Activated naive CD4-positive, alpha-beta T cell (primary cell): Measurements from ENCODE around the gene CACNG6.
"Not testable (repeated sequence)": the region's sequence is repeated elsewhere in the genome, so short reads cannot be mapped to it uniquely, and the experiment has no call there.

Source experiments
- DNase-seq, 4 experiments: peaks; one replicate each; lab custom pipeline; 2025; lab: John Stamatoyannopoulos, UW

The CACNG6 gene

GRCh38 chr19:54002495-54003315 is 11.3 kb downstream of the CACNG6 start:
- no peak for DNase-seq

DNA sequence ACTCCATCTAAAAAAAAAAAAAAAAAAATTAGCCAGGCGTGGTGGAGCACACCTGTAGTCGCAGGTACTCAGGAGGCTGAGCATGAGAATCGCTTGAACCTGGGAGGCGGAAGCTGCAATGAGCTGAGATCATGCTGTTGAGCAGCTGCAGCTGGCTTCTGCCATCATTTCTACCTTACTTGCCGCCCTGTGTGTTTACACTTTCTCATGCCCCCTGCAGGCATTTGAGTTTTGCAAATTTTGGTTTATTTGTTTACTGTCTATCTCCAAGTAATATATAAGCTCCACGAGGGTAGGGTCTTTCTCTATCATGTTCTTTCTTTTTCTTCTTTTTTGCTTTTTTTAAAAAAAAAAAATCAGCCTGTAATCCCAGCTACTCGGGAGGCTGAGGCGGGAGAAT is 18.0 kb downstream of the CACNG6 start:
- DNase-seq, result no peak

DNA sequence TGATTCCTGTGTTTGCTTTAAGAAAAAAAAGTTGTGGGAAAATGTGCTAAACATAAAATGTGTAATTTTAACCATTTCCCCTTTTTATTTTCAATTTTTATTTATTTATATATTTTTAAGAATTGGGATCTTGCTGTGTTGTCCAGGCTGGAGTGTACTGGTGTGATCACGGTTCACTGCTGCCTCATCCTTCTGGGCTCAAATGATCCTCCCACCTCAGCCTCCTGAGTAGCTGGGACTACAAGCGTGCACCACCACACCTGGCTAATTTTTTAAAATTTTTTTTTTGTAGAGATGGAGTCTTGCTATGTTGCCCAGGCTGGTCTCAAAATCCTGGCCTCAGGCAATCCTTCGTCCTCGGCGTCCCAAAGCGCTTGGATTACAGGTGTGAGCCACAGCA is 19.0 kb downstream of the CACNG6 start:
- no peak for DNase-seq

GRCh38 chr19:54011507-54012211 is 20.2 kb downstream of the CACNG6 start:
- DNase-seq, result no peak

DNA sequence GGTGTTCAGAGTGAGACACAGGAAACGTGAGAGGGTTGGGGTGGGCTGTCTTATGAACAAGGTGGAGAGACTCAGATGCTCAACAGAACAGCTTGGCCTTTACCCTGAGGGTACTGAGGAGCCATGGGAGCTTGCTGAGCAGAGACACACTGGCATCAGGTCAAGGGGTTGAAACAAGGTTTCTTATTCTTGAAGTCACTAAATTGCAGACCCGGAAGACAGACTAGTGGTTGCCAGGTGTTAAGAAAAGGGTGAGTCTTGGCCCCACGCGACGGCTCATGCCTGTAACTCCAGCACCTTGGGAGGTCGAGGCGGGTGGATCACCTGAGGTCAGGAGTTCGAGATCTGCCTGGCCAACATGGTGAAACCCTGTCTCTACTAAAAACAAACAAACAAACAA is 22.4 kb downstream of the CACNG6 start:
- DNase-seq, result no peak

DNA sequence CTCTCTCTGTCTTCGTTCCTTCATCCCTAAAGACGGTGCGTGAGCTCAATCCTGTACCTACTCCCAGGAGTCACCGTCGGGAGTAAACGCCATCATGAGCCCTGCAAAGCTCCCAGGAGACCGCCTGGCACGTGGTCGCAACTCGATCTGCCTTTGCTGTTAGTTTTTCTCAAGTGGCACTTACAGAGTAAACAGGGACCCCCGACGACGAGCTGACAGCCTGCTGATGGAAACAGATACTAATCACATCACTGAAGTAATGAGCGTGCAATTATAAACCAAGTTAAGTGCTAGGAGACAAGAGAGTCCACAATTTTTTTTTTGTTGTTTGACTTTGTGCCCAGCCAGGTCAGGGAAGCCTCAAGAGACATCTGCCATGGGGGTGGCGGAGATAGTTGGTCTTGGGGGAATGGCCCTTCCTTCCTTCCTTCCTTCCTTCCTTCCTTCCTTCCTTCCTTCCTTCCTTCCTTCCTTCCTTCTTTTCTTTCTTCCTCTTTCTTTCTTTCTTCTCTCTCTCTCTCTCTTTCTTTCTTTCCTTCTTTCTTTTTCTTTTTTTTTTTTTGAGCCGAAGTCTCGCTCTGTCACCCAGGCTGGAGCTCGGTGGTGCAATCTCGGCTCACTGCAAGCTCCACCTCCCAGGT is 23.6 kb downstream of the CACNG6 start:
- DNase-seq, result no peak

DNA sequence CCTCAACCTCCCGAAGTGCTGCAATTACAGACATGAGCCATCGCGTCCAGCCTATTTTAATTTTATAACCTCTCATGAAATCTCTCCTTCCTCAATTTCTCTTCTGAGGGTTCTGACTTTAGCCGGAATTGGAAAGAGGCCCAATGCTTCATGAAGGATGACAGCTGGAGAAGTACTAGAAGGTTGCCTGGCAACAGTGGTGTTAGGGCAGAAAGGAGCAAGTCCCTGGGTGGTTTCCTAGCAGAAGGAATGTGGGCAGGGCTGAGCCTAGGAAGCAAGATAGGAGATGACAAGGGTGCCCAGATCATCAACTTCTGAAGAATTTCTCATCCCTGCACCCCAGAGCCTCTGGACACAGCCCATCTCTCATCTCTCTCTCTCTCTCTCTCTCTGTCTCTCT is 25.8 kb downstream of the CACNG6 start:
- no peak for DNase-seq

- no peak for DNase-seq
Observed at GRCh38 chr19:54021363-54021762, 29.9 kb downstream of the CACNG6 start.

GRCh38 chr19:54021932-54022331 is 30.5 kb downstream of the CACNG6 start:
- DNase-seq, result no peak

DNA sequence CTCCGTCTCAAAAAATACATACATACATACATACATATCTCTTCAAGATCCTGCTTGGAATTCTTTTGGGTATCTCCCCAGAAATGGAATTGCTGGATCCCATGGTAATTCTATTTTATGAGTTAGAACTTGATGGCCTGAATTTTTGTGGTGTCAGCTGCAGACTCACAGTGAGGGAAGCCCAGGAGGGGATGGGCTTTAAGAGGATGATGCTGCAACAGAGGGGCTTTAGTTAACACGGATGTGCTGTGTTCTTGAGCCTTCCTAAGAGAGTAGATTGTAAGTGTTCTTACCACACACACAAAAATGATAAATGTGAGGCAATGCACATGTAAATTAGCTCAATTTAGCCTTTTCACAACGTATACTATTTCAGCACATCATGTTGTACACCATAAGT is 31.8 kb downstream of the CACNG6 start:
- no peak for DNase-seq

DNA sequence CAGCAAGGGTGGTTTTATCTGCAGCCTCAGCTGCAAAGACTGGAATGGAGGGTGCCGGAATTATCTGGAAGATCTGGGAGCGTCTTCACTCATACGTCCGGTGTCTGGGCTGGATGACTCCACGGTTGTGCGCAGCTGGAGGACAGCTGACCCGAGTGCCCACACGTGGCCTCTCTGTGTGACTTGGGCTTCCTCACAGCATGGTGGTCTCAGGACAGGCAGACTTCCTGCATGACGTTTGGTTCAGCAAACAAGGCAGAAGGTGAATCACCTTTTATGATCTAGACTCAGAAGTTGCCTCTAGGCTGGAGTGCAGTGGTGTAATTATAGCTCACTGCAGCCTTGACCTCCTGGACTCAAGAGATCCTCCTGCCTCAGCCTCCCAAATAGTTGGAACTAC is 33.2 kb downstream of the CACNG6 start:
- no peak for DNase-seq

- DNase-seq, result no peak
Observed at GRCh38 chr19:54026656-54027055, 35.2 kb downstream of the CACNG6 start.

DNA sequence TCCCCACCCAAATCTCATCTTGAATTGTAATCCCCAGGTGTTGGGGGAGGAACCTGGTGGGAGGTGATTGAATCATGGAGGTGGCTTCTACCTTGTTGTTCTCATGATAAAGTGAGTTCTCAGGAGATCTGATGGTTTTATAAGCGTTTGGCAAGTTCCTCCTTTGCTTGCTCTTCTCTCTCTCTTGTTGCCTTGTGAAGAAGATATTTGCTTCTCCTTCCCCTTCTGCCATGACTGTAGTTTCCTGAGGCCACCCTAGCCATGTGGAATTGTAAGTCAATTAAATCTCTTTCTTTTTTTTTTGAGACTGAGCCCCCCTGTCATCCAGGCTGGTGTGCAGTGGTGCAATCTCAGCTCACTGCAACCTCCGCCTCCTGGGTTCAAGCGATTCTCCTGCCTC is 37.9 kb downstream of the CACNG6 start:
- DNase-seq, result no peak

DNA sequence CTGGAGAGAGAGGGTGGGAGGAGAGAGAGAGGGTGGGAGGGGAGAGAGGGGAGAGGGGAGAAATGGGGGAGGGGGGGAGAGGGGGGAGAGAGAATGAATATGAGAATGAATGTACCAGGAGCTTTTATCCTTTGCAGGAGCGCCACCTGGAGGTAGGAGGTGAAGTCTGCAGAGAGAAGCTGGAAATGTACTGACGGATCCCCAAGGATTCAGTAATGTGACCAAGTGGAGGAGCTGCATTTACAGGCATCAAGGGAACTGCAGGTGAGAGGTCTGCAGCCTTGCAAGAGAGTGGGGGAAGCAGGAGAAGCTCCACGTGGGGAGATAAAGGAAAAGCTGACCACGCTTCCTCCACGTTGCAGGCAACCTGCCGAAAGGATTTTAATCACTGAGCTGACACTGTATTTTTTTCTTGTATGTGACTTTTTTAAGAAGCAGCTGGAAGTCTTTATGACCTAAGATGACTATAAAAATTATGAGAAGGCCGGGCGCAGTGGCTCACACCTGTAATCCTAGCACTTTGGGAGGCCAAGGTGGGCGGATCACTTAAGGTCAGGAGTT is 38.6 kb downstream of the CACNG6 start:
- DNase-seq, result peak in 3 of 4 experiments; percentile 12 to 28 (median 20)

GRCh38 chr19:54030895-54031586 is 39.6 kb downstream of the CACNG6 start:
- DNase-seq, result no peak

DNA sequence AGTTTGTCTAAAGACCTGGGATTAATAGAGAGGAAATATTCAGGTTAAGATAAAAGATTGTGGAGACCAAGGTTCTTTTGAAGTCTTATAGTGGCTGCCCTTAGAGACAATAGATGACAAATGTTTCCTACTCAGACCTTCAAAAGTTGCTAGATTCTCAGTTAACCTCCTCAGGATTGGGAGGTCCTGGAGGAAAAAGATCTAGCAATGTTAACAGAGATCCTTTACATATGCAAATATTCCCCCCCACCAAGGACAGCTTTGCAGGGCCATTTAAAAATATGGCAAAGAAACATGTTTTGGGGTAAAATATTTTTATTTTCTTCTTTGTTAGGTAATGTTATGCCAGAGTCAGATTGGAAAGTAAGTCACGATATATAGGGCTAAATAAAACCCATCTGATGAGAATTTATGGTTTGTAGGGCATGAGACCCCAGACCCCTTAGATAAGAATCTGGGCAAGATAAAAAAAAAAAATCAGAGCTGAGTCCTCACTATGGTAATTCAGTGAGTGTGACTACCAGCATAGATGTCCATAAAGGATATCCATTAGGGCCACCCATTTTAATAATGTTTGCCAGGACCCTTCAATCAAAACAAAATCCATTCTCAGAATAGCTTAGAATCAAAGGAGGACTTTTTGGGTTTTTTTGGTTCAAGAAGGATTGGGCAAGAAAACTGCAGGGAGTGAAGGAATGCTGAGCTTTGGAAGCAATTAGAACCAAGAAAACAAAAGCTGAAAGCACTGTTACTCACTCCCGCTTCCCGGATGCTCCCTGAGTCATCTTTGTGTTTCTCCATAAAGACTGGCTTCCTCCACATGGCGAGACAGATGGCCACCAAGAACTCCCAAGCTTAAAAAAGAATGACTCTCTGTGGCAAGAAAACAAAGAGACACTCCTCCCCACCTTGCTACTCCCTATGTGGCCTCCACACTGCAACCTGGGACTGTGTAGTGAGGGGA is 44.1 kb downstream of the CACNG6 start:
- DNase-seq, result no peak

DNA sequence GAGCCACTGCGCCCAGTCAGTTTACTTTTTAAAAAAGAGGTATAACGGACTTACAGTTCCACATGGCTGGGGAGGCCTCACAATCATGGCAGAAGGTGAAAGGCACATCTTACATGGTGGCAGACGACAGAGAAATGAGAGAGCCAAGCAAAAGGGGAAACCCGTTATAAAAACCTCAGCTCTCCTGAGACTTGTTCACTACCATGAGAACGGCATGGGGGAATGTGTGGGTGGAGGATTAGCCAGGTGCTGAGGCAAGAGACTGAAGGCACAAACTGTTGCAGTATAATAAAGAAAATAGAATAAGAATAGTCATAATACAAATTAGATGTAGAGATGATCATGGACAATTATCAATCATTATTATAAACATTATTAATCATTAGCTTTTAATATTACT is 45.1 kb downstream of the CACNG6 start:
- DNase-seq, result not testable (repeated sequence)

- no peak for DNase-seq
Observed at GRCh38 chr19:54040003-54040402, 48.6 kb downstream of the CACNG6 start.

- DNase-seq, result no peak
Observed at GRCh38 chr19:54041969-54042606, 50.7 kb downstream of the CACNG6 start.

- DNase-seq, result no peak
Observed at GRCh38 chr19:54042989-54043388, 51.6 kb downstream of the CACNG6 start.
